Fibroblast of peridontal ligament (primary cell): ENCODE measurements around the gene ACP4.
A peak's percentile ranks its signal among the peaks of the same experiment; 100 is the strongest.
"Not testable (repeated sequence)": the region's sequence is repeated elsewhere in the genome, so short reads cannot be mapped to it uniquely, and the experiment has no call there.

ENCODE experiments used
- DNase-seq: peaks from one replicate; pipeline ENCODE4 v3.0.0-alpha.2; 2010; ENCODE audit errors: extremely low read depth

ACP4 gene

GRCh38 chr19:50777261-50777660 lies 13.0 kb upstream of the ACP4 start:
- DNase-seq, result no peak

- DNase-seq, result peak; percentile 8
Measured at GRCh38 chr19:50777830-50778303, 12.3 kb upstream of the ACP4 start.

GRCh38 chr19:50778906-50779430 lies 11.2 kb upstream of the ACP4 start:
- DNase-seq, result no peak

- DNase-seq, result no peak
Measured at GRCh38 chr19:50779504-50780457, 10.4 kb upstream of the ACP4 start.

GRCh38 chr19:50780753-50781435 lies 9.3 kb upstream of the ACP4 start:
- peak; percentile 79 for DNase-seq

GRCh38 chr19:50783848-50784152 lies 6.4 kb upstream of the ACP4 start:
- DNase-seq, result not testable (repeated sequence)

GRCh38 chr19:50784710-50785109 lies 5.5 kb upstream of the ACP4 start:
- DNase-seq, result no peak

- DNase-seq, result no peak
Measured at GRCh38 chr19:50785329-50785728, 4.9 kb upstream of the ACP4 start.

GRCh38 chr19:50790922-50791467 lies 780 bp downstream of the ACP4 start:
- DNase-seq, result no peak

GRCh38 chr19:50791594-50792271 lies 1.5 kb downstream of the ACP4 start:
- DNase-seq, result no peak

GRCh38 chr19:50792272-50793250 lies 2.3 kb downstream of the ACP4 start:
- no peak for DNase-seq

- DNase-seq, result no peak
Measured at GRCh38 chr19:50793558-50794065, 3.4 kb downstream of the ACP4 start.

GRCh38 chr19:50794074-50794875 lies 4.1 kb downstream of the ACP4 start:
- DNase-seq, result no peak

GRCh38 chr19:50794876-50795663 lies 4.9 kb downstream of the ACP4 start:
- DNase-seq, result no peak

- DNase-seq, result no peak
Measured at GRCh38 chr19:50795664-50796073, 5.5 kb downstream of the ACP4 start.

GRCh38 chr19:50796128-50796633 lies 6.0 kb downstream of the ACP4 start:
- no peak for DNase-seq

- DNase-seq, result no peak
Measured at GRCh38 chr19:50796634-50797428, 6.6 kb downstream of the ACP4 start.

- DNase-seq, result no peak
Measured at GRCh38 chr19:50797429-50797780, 7.2 kb downstream of the ACP4 start.
